ENCODE measurements around the gene AUTS2.

The AUTS2 gene

DNA sequence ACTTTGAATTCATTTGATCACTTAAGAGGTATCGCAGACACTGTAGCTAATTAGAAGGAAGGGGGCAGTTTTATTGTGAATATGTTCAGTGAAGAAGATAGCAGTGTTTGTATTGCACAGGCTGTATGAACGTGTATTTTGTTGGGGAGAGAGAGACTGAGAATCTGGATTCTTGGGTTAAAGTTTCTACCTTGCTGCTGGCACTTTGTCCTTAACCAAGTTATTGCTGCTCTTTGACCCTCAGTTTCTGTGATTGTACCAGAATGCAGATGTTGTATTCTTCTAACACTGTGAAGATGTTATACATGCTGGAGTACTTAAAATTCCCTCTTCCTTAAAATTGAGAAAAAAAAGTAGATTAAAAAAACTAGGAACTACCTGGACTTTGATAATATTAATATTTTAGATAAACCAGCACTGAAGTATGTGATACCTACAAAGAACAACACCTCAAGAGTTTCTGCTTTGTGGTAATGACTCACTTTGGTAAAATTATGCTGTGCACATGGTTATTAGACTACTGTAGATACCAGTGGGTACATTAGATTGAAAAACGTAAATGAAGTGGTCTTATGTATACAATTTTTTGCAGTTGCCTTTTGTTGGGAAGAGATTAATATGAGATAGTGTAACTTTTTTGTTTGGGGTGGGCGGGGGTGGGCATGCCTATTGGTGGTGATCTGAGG is 321.3 kb downstream of the AUTS2 start:
- Histone ChIP-seq H3K4me2 (ENCODE audit: low read length) (no peak overlapping the region), H3K4ac (ENCODE audit: low read depth, low read length) (no peak overlapping the region), H3K27me3 (ENCODE audit: insufficient read depth, low read length, poor library complexity) (no peaks in the 10 kb centered on the region), H3K36me3 (ENCODE audit: control insufficient read depth, insufficient read depth, low read length) (no peaks in the 10 kb centered on the region), H3K9ac (ENCODE audit: low read length) (no peak overlapping the region), H3K27ac (ENCODE audit: low read depth, low read length) (no peak overlapping the region), H3K23ac (ENCODE audit: low read length) (no peak overlapping the region), H3K56ac (ENCODE audit: low read length) (no peak overlapping the region), H3K79me2 (ENCODE audit: control insufficient read depth, insufficient read depth, low read length) (no peaks in the 10 kb centered on the region), H3K4me1 (ENCODE audit: control insufficient read depth, low read depth, low read length) (no peaks in the 10 kb centered on the region), H2AK5ac (ENCODE audit: low read length) (no peak overlapping the region), H3K79me1 (ENCODE audit: low read length) (no peaks in the 10 kb centered on the region), H4K8ac (ENCODE audit: low read depth, low read length) (no peak overlapping the region), H3K4me3 (ENCODE audit: low read length) (no peak overlapping the region), H2BK120ac (ENCODE audit: low read depth, low read length) (no peak overlapping the region), H4K5ac (ENCODE audit: low read length) (no peak overlapping the region), H2BK15ac (replicated peaks; ENCODE audit: low read depth) (no peak overlapping the region), H2BK5ac (ENCODE audit: low read length) (no peak overlapping the region), H3K18ac (ENCODE audit: low read length) (no peak overlapping the region)
- DNase-seq = no peak
- 100% methylated on average over 1 of the region's 4 CpGs for WGBS (ENCODE audit: extremely low coverage, insufficient coverage, low lambda C conversion rate)

DNA sequence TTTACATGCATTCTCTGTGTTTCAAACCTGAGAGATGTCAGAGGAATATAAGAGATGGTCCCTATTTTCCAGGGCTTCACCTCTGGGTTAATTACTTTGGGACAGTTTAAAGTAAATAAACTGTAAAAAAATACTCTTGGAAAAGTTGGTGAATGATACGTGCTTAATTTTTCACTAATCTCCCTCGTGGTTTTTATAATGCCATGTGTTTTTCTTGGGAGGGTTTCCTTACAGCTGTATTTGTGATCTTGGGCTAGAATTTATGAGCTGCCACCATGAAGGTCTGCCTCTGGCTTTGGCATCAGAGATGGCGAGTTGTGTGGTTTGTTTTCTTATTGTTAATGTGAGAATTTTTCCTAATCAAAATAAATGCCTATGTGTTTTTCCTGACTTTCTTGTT is 322.5 kb downstream of the AUTS2 start:
- no peaks in the 10 kb centered on the region for H3K36me3 ChIP-seq (ENCODE audit: control insufficient read depth, insufficient read depth, low read length)
- H3K4me3 ChIP-seq (ENCODE audit: low read length) = no peak overlapping the region
- H3K27ac ChIP-seq (ENCODE audit: low read depth, low read length) = no peak overlapping the region
- no peak overlapping the region for H2BK120ac ChIP-seq (ENCODE audit: low read depth, low read length)
- no peak overlapping the region for H3K9ac ChIP-seq (ENCODE audit: low read length)
- no peak overlapping the region for H3K56ac ChIP-seq (ENCODE audit: low read length)
- no peak overlapping the region for H3K18ac ChIP-seq (ENCODE audit: low read length)
- no peak overlapping the region for H3K23ac ChIP-seq (ENCODE audit: low read length)
- no peaks in the 10 kb centered on the region for H3K79me1 ChIP-seq (ENCODE audit: low read length)
- H2BK15ac ChIP-seq (replicated peaks; ENCODE audit: low read depth) = no peak overlapping the region
- no peak for DNase-seq
- no peaks in the 10 kb centered on the region for H3K27me3 ChIP-seq (ENCODE audit: insufficient read depth, low read length, poor library complexity)
- H3K4ac ChIP-seq (ENCODE audit: low read depth, low read length) = no peak overlapping the region
- no peak overlapping the region for H2BK5ac ChIP-seq (ENCODE audit: low read length)
- no peaks in the 10 kb centered on the region for H3K4me1 ChIP-seq (ENCODE audit: control insufficient read depth, low read depth, low read length)
- H3K4me2 ChIP-seq (ENCODE audit: low read length) = no peak overlapping the region
- H3K79me2 ChIP-seq (ENCODE audit: control insufficient read depth, insufficient read depth, low read length) = no peaks in the 10 kb centered on the region
- no peak overlapping the region for H4K5ac ChIP-seq (ENCODE audit: low read length)
- H2AK5ac ChIP-seq (ENCODE audit: low read length) = no peak overlapping the region
- no CpG with 5 or more reads among the region's 3 CpGs for WGBS (ENCODE audit: extremely low coverage, insufficient coverage, low lambda C conversion rate)
- no peak overlapping the region for H4K8ac ChIP-seq (ENCODE audit: low read depth, low read length)

- H3K27ac ChIP-seq (ENCODE audit: low read depth, low read length) = no peak overlapping the region
- H2BK120ac ChIP-seq (ENCODE audit: low read depth, low read length) = no peak overlapping the region
- no peak overlapping the region for H4K8ac ChIP-seq (ENCODE audit: low read depth, low read length)
- H3K4ac ChIP-seq (ENCODE audit: low read depth, low read length) = no peak overlapping the region
- H3K23ac ChIP-seq (ENCODE audit: low read length) = no peak overlapping the region
- no peak overlapping the region for H3K18ac ChIP-seq (ENCODE audit: low read length)
- H3K56ac ChIP-seq (ENCODE audit: low read length) = no peak overlapping the region
- no peak overlapping the region for H2BK5ac ChIP-seq (ENCODE audit: low read length)
- H3K4me1 ChIP-seq (ENCODE audit: control insufficient read depth, low read depth, low read length) = no peaks in the 10 kb centered on the region
- no peaks in the 10 kb centered on the region for H3K36me3 ChIP-seq (ENCODE audit: control insufficient read depth, insufficient read depth, low read length)
- no peak overlapping the region for H3K4me2 ChIP-seq (ENCODE audit: low read length)
- H2BK15ac ChIP-seq (replicated peaks; ENCODE audit: low read depth) = no peak overlapping the region
- no peak for DNase-seq
- H3K4me3 ChIP-seq (ENCODE audit: low read length) = no peak overlapping the region
- H3K9ac ChIP-seq (ENCODE audit: low read length) = no peak overlapping the region
- WGBS (ENCODE audit: extremely low coverage, insufficient coverage, low lambda C conversion rate) = no CpG with 5 or more reads among the region's 6 CpGs
- H3K27me3 ChIP-seq (ENCODE audit: insufficient read depth, low read length, poor library complexity) = no peaks in the 10 kb centered on the region
- H2AK5ac ChIP-seq (ENCODE audit: low read length) = no peak overlapping the region
- no peaks in the 10 kb centered on the region for H3K79me2 ChIP-seq (ENCODE audit: control insufficient read depth, insufficient read depth, low read length)
- H3K79me1 ChIP-seq (ENCODE audit: low read length) = no peaks in the 10 kb centered on the region
- no peak overlapping the region for H4K5ac ChIP-seq (ENCODE audit: low read length)
Measured at GRCh38 chr7:69922026-69922803, 323.9 kb downstream of the AUTS2 start.

GRCh38 chr7:69927461-69927860 is 329.2 kb downstream of the AUTS2 start:
- H3K56ac ChIP-seq (ENCODE audit: low read length) = no peak overlapping the region
- H2BK120ac ChIP-seq (ENCODE audit: low read depth, low read length) = no peak overlapping the region
- no peak overlapping the region for H3K18ac ChIP-seq (ENCODE audit: low read length)
- H3K4me3 ChIP-seq (ENCODE audit: low read length) = no peak overlapping the region
- H3K36me3 ChIP-seq (ENCODE audit: control insufficient read depth, insufficient read depth, low read length) = no peaks in the 10 kb centered on the region
- H3K4me2 ChIP-seq (ENCODE audit: low read length) = no peak overlapping the region
- no CpG with 5 or more reads among the region's 10 CpGs for WGBS (ENCODE audit: extremely low coverage, insufficient coverage, low lambda C conversion rate)
- no peaks in the 10 kb centered on the region for H3K79me2 ChIP-seq (ENCODE audit: control insufficient read depth, insufficient read depth, low read length)
- no peak overlapping the region for H2BK5ac ChIP-seq (ENCODE audit: low read length)
- H4K5ac ChIP-seq (ENCODE audit: low read length) = no peak overlapping the region
- no peaks in the 10 kb centered on the region for H3K4me1 ChIP-seq (ENCODE audit: control insufficient read depth, low read depth, low read length)
- no peak overlapping the region for H3K4ac ChIP-seq (ENCODE audit: low read depth, low read length)
- H2AK5ac ChIP-seq (ENCODE audit: low read length) = no peak overlapping the region
- H3K27me3 ChIP-seq (ENCODE audit: insufficient read depth, low read length, poor library complexity) = no peaks in the 10 kb centered on the region
- no peak overlapping the region for H3K27ac ChIP-seq (ENCODE audit: low read depth, low read length)
- H2BK15ac ChIP-seq (replicated peaks; ENCODE audit: low read depth) = no peak overlapping the region
- H3K79me1 ChIP-seq (ENCODE audit: low read length) = no peaks in the 10 kb centered on the region
- H3K9ac ChIP-seq (ENCODE audit: low read length) = no peak overlapping the region
- H4K8ac ChIP-seq (ENCODE audit: low read depth, low read length) = no peak overlapping the region
- H3K23ac ChIP-seq (ENCODE audit: low read length) = no peak overlapping the region
- no peak for DNase-seq

GRCh38 chr7:69928621-69929020 is 330.3 kb downstream of the AUTS2 start:
- no peak overlapping the region for H2BK120ac ChIP-seq (ENCODE audit: low read depth, low read length)
- H3K79me2 ChIP-seq (ENCODE audit: control insufficient read depth, insufficient read depth, low read length) = no peaks in the 10 kb centered on the region
- no CpG with 5 or more reads among the region's 7 CpGs for WGBS (ENCODE audit: extremely low coverage, insufficient coverage, low lambda C conversion rate)
- no peak for DNase-seq
- H3K4me2 ChIP-seq (ENCODE audit: low read length) = no peak overlapping the region
- H2BK5ac ChIP-seq (ENCODE audit: low read length) = no peak overlapping the region
- H4K8ac ChIP-seq (ENCODE audit: low read depth, low read length) = no peak overlapping the region
- H3K4me3 ChIP-seq (ENCODE audit: low read length) = no peak overlapping the region
- no peak overlapping the region for H4K5ac ChIP-seq (ENCODE audit: low read length)
- H3K9ac ChIP-seq (ENCODE audit: low read length) = no peak overlapping the region
- no peaks in the 10 kb centered on the region for H3K79me1 ChIP-seq (ENCODE audit: low read length)
- no peak overlapping the region for H2AK5ac ChIP-seq (ENCODE audit: low read length)
- H3K27ac ChIP-seq (ENCODE audit: low read depth, low read length) = no peak overlapping the region
- no peaks in the 10 kb centered on the region for H3K27me3 ChIP-seq (ENCODE audit: insufficient read depth, low read length, poor library complexity)
- no peak overlapping the region for H3K4ac ChIP-seq (ENCODE audit: low read depth, low read length)
- no peaks in the 10 kb centered on the region for H3K36me3 ChIP-seq (ENCODE audit: control insufficient read depth, insufficient read depth, low read length)
- H2BK15ac ChIP-seq (replicated peaks; ENCODE audit: low read depth) = no peak overlapping the region
- H3K4me1 ChIP-seq (ENCODE audit: control insufficient read depth, low read depth, low read length) = no peaks in the 10 kb centered on the region
- no peak overlapping the region for H3K56ac ChIP-seq (ENCODE audit: low read length)
- no peak overlapping the region for H3K23ac ChIP-seq (ENCODE audit: low read length)
- H3K18ac ChIP-seq (ENCODE audit: low read length) = no peak overlapping the region

Measured in mesendoderm (in vitro differentiated cells).